HepG2 (cell line): Measurements from ENCODE around the gene CMIP.

Experiments used
- CTCF ChIP-seq: sonication (generic); formaldehyde crosslinking; IDR thresholded peaks from 2 replicates; pipeline ENCODE4 v1.5.0; 2020; ENCODE audit warnings: mild to moderate bottlenecking, missing genetic modification reagents, moderate library complexity
- JUN ChIP-seq: sonication (generic); formaldehyde crosslinking; IDR thresholded peaks from 2 replicates; pipeline ENCODE4 v1.4.0; 2020; ENCODE audit warnings: mild to moderate bottlenecking, missing genetic modification reagents
- NCOA2 ChIP-seq: sonication (generic); formaldehyde crosslinking; IDR thresholded peaks from 2 replicates; pipeline ENCODE4 v1.8.0; 2022; ENCODE audit warnings: inconsistent platforms
- SAP130 ChIP-seq: IDR thresholded peaks from 2 replicates; pipeline ENCODE4 v1.6.1; 2016; ENCODE audit warnings: low read depth
- TCF7L2 ChIP-seq: IDR thresholded peaks from 2 replicates; pipeline ENCODE4 v1.6.1; 2011; ENCODE audit warnings: mild to moderate bottlenecking, low read depth, low read length, moderate library complexity

GRCh38 chr16:81700780-81701165, 256.2 kb downstream of the CMIP start:
- TF ChIP-seq SAP130 (CRISPR knock-in tag) (no peak), JUN (CRISPR knock-in tag) (no peak), CTCF (no peak), TCF7L2 (no peak), NCOA2 (CRISPR knock-in tag) (no peak)
